ENCODE measurements around the gene CAPNS1. TPM values are rescaled to one million over a fixed set of nuclear protein-coding genes. Genes with fewer than 3 reads are reported as not detected.

Gene CAPNS1
- polyA plus RNA-seq, 3 donors: 239 to 740 (median 282) TPM

DNA sequence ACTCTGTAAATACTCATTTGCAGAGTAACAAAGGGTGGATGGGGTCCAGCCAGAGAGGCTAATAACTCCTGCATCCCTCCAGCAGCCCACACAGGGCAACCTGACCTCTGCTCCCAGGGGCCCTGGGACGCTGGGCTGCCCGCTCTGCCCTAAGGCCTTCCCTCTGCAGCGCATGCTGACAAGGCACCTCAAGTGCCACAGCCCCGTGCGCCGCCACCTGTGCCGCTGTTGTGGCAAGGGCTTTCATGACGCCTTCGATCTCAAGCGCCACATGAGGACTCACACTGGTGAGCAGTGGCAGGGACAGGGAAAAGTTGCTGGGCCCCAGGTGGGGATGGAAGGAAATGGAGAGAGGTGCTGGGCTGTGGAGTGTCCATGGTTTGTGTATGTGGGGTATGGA, 27.2 kb upstream of the CAPNS1 start:
- 98% methylated on average over 10 of the region's 10 CpGs for WGBS (ENCODE audit: insufficient coverage)
- intact Hi-C loops (cut with micrococcal nuclease): loop anchor here (5.0 to 10.0 kb wide), 5 partner anchors 55 to 572 kb away; partner anchors contain the start of genes HCST (in 1 of the 2), HSPB6 (in 1 of the 2), NFKBID (in 1 of the 2) and PROSER3 (in 1 of the 2)

DNA sequence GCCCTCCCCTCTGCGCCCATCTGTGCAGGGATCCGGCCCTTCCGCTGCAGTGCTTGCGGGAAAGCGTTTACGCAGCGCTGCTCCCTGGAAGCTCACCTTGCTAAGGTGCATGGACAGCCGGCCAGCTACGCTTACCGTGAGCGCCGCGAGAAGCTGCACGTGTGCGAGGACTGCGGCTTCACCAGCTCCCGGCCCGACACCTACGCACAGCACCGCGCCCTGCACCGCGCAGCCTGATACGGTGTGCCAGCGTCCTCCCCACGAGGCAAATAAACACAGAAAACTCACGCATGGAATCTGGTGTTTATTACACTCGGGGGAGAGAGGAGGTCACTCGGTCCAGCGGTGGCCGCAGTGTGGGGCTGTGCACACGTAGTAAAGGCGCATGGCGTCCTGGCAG, 26.4 kb upstream of the CAPNS1 start:
- H3K4me2 ChIP-seq (replicated peaks; ENCODE audit: extremely low read depth, low read length, poor library complexity, severe bottlenecking): peak overlapping the region; percentile 81
- no peaks in the 10 kb centered on the region for H3K27me3 ChIP-seq (ENCODE audit: control insufficient read depth in 2 of 2, insufficient read depth in 2 of 2, low read length in 2 of 2)
- Mint-ChIP-seq H3K4me1 (peaks cover 26% of the 10 kb centered on the region), H3K36me3 (peaks cover 33% of the 10 kb centered on the region in 2 donors), H3K27me3 (ENCODE audit: low read depth in 3 of 3) (peaks cover 0 to 7% (median 0%) of the 10 kb centered on the region in 3 donors), H3K9me3 (no peaks in the 10 kb centered on the region), H3K27ac (no peak overlapping the region), H3K4me3 (peak overlapping the region; percentile 89 to 94)
- H3K79me2 ChIP-seq (ENCODE audit: insufficient read depth, low read length): peaks cover 30% of the 10 kb centered on the region
- H3K27ac ChIP-seq (ENCODE audit: low read depth in 1 of 2, low read length in 2 of 2): no peak overlapping the region
- H2AFZ ChIP-seq (ENCODE audit: insufficient read depth, low read depth, low read length, poor library complexity, severe bottlenecking): no peak overlapping the region
- peak overlapping the region in 1 of 3 experiments; percentile 85 for H3K4me3 ChIP-seq (replicated peaks in 1 of 3; ENCODE audit: low read depth in 2 of 3, low read length in 3 of 3)
- H4K20me1 ChIP-seq (ENCODE audit: insufficient read depth, low read length): peaks cover 7% of the 10 kb centered on the region
- intact Hi-C loops (cut with micrococcal nuclease): loop anchor here (5.0 to 10.0 kb wide), 5 partner anchors 56 to 571 kb away; partner anchors contain the start of genes HCST (in 1 of the 2), HSPB6 (in 1 of the 2), NFKBID (in 1 of the 2) and PROSER3 (in 1 of the 2)
- no peak overlapping the region for H3K9ac ChIP-seq (ENCODE audit: insufficient read depth, low read length, poor library complexity, severe bottlenecking)
- TF ChIP-seq, protein P1, sequence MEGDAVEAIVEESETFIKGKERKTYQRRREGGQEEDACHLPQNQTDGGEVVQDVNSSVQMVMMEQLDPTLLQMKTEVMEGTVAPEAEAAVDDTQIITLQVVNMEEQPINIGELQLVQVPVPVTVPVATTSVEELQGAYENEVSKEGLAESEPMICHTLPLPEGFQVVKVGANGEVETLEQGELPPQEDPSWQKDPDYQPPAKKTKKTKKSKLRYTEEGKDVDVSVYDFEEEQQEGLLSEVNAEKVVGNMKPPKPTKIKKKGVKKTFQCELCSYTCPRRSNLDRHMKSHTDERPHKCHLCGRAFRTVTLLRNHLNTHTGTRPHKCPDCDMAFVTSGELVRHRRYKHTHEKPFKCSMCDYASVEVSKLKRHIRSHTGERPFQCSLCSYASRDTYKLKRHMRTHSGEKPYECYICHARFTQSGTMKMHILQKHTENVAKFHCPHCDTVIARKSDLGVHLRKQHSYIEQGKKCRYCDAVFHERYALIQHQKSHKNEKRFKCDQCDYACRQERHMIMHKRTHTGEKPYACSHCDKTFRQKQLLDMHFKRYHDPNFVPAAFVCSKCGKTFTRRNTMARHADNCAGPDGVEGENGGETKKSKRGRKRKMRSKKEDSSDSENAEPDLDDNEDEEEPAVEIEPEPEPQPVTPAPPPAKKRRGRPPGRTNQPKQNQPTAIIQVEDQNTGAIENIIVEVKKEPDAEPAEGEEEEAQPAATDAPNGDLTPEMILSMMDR (IDR thresholded peaks at IDR 0.05): no peak
- H3K9me3 ChIP-seq (replicated peaks in 1 of 2; ENCODE audit: control insufficient read depth in 1 of 2, insufficient read depth in 1 of 2, low read length in 2 of 2): no peaks in the 10 kb centered on the region
- H3K36me3 ChIP-seq (replicated peaks in 1 of 2; ENCODE audit: control insufficient read depth in 1 of 2, insufficient read depth in 2 of 2, low read length in 2 of 2): peaks cover 18 to 21% of the 10 kb centered on the region in 2 donors
- H3K4me1 ChIP-seq (ENCODE audit: control insufficient read depth in 1 of 2, insufficient read depth in 2 of 2, low read length in 2 of 2): peaks cover 25 to 34% of the 10 kb centered on the region in 2 donors
- DNase-seq: no peak
- 97% methylated on average over 33 of the region's 34 CpGs for WGBS (ENCODE audit: insufficient coverage)

More for the DNA sequence above, 27.2 kb upstream of the CAPNS1 start:
- Histone ChIP-seq H3K4me3 (replicated peaks in 1 of 3; ENCODE audit: low read depth in 2 of 3, low read length in 3 of 3) (no peak overlapping the region), H3K9ac (ENCODE audit: insufficient read depth, low read length, poor library complexity, severe bottlenecking) (no peak overlapping the region), H3K9me3 (replicated peaks in 1 of 2; ENCODE audit: control insufficient read depth in 1 of 2, insufficient read depth in 1 of 2, low read length in 2 of 2) (no peaks in the 10 kb centered on the region), H2AFZ (ENCODE audit: insufficient read depth, low read depth, low read length, poor library complexity, severe bottlenecking) (no peak overlapping the region), H3K27me3 (ENCODE audit: control insufficient read depth in 2 of 2, insufficient read depth in 2 of 2, low read length in 2 of 2) (no peaks in the 10 kb centered on the region), H3K79me2 (ENCODE audit: insufficient read depth, low read length) (peaks cover 26% of the 10 kb centered on the region), H4K20me1 (ENCODE audit: insufficient read depth, low read length) (peaks cover 7% of the 10 kb centered on the region), H3K36me3 (replicated peaks in 1 of 2; ENCODE audit: control insufficient read depth in 1 of 2, insufficient read depth in 2 of 2, low read length in 2 of 2) (peaks cover 13 to 14% of the 10 kb centered on the region in 2 donors), H3K4me1 (ENCODE audit: control insufficient read depth in 1 of 2, insufficient read depth in 2 of 2, low read length in 2 of 2) (peaks cover 25 to 34% of the 10 kb centered on the region in 2 donors), H3K27ac (ENCODE audit: low read depth in 1 of 2, low read length in 2 of 2) (no peak overlapping the region), H3K4me2 (replicated peaks; ENCODE audit: extremely low read depth, low read length, poor library complexity, severe bottlenecking) (no peak overlapping the region)
- H3K9me3 Mint-ChIP-seq: no peaks in the 10 kb centered on the region
- H3K4me1 Mint-ChIP-seq: peaks cover 26% of the 10 kb centered on the region
- no peak overlapping the region for H3K27ac Mint-ChIP-seq
- DNase-seq: no peak
- H3K27me3 Mint-ChIP-seq (ENCODE audit: low read depth in 3 of 3): peaks cover 0 to 7% (median 0%) of the 10 kb centered on the region in 3 donors
- TF ChIP-seq, protein P1 (IDR thresholded peaks at IDR 0.05): no peak
- H3K36me3 Mint-ChIP-seq: peaks cover 26% of the 10 kb centered on the region in 2 donors
- no peak overlapping the region for H3K4me3 Mint-ChIP-seq
